ENCODE results near the gene KCNK15. TPM values are rescaled to one million over a fixed set of nuclear protein-coding genes. Genes with fewer than 3 reads are reported as not detected.

Gene KCNK15
- total and polyA plus RNA-seq, 2 donors, result 0.21 to 0.67 TPM

GRCh38 chr20:44720997-44721784, 24.5 kb upstream of the KCNK15 start:
- H3K4me3 ChIP-seq (ENCODE audit: low read depth, low read length), result no peak overlapping the region
- WGBS, result 34% methylated on average over 11 of the region's 11 CpGs
- H3K4me1 ChIP-seq (ENCODE audit: insufficient read depth), result no peaks in the 10 kb centered on the region
- H3K36me3 ChIP-seq (ENCODE audit: insufficient read depth), result no peaks in the 10 kb centered on the region
- H3K27ac ChIP-seq (ENCODE audit: low read depth), result no peak overlapping the region
- DNase-seq (ENCODE audit: extremely low spot score), result no peak

GRCh38 chr20:44721785-44722054, 23.9 kb upstream of the KCNK15 start:
- Histone ChIP-seq H3K27ac (ENCODE audit: low read depth) (no peak overlapping the region), H3K4me1 (ENCODE audit: insufficient read depth) (no peaks in the 10 kb centered on the region), H3K4me3 (ENCODE audit: low read depth, low read length) (no peak overlapping the region), H3K36me3 (ENCODE audit: insufficient read depth) (no peaks in the 10 kb centered on the region)
- WGBS, result 97% methylated on average over 1 of the region's 1 CpG
- DNase-seq (ENCODE audit: extremely low spot score), result no peak

GRCh38 chr20:44722990-44723389, 22.7 kb upstream of the KCNK15 start:
- Histone ChIP-seq H3K4me1 (ENCODE audit: insufficient read depth) (no peaks in the 10 kb centered on the region), H3K36me3 (ENCODE audit: insufficient read depth) (no peaks in the 10 kb centered on the region), H3K4me3 (ENCODE audit: low read depth, low read length) (no peak overlapping the region), H3K27ac (ENCODE audit: low read depth) (no peak overlapping the region)
- no peak for DNase-seq (ENCODE audit: extremely low spot score)
- 88% methylated on average over 2 of the region's 2 CpGs for WGBS

GRCh38 chr20:44723391-44723790, 22.3 kb upstream of the KCNK15 start:
- Histone ChIP-seq H3K4me3 (ENCODE audit: low read depth, low read length) (no peak overlapping the region), H3K4me1 (ENCODE audit: insufficient read depth) (no peaks in the 10 kb centered on the region), H3K36me3 (ENCODE audit: insufficient read depth) (no peaks in the 10 kb centered on the region), H3K27ac (ENCODE audit: low read depth) (no peak overlapping the region)
- DNase-seq (ENCODE audit: extremely low spot score), result no peak
- 75% methylated on average over 7 of the region's 7 CpGs for WGBS

GRCh38 chr20:44723798-44724362, 21.8 kb upstream of the KCNK15 start:
- H3K27ac ChIP-seq (ENCODE audit: low read depth), result no peak overlapping the region
- whole genome bisulfite sequencing, result 92% methylated on average over 9 of the region's 9 CpGs
- no peaks in the 10 kb centered on the region for H3K4me1 ChIP-seq (ENCODE audit: insufficient read depth)

GRCh38 chr20:44724423-44725091, 21.1 kb upstream of the KCNK15 start:
- Histone ChIP-seq H3K4me1 (ENCODE audit: insufficient read depth) (no peaks in the 10 kb centered on the region), H3K36me3 (ENCODE audit: insufficient read depth) (no peaks in the 10 kb centered on the region), H3K4me3 (ENCODE audit: low read depth, low read length) (no peak overlapping the region), H3K27ac (ENCODE audit: low read depth) (no peak overlapping the region)
- 48% methylated on average over 26 of the region's 26 CpGs for WGBS
- DNase-seq (ENCODE audit: extremely low spot score), result no peak

More at GRCh38 chr20:44723798-44724362, 21.8 kb upstream of the KCNK15 start:
- H3K4me3 ChIP-seq (ENCODE audit: low read depth, low read length), result no peak overlapping the region
- no peaks in the 10 kb centered on the region for H3K36me3 ChIP-seq (ENCODE audit: insufficient read depth)
- DNase-seq (ENCODE audit: extremely low spot score), result no peak

GRCh38 chr20:44725837-44726236, 19.8 kb upstream of the KCNK15 start:
- no peak for DNase-seq (ENCODE audit: extremely low spot score)
- Histone ChIP-seq H3K27ac (ENCODE audit: low read depth) (no peak overlapping the region), H3K36me3 (ENCODE audit: insufficient read depth) (no peaks in the 10 kb centered on the region), H3K4me3 (ENCODE audit: low read depth, low read length) (no peak overlapping the region), H3K4me1 (ENCODE audit: insufficient read depth) (no peaks in the 10 kb centered on the region)
- 80% methylated on average over 5 of the region's 5 CpGs for WGBS

- 88% methylated on average over 11 of the region's 11 CpGs for WGBS
- Histone ChIP-seq H3K4me3 (ENCODE audit: low read depth, low read length) (no peak overlapping the region), H3K36me3 (ENCODE audit: insufficient read depth) (no peaks in the 10 kb centered on the region), H3K4me1 (ENCODE audit: insufficient read depth) (no peaks in the 10 kb centered on the region), H3K27ac (ENCODE audit: low read depth) (no peak overlapping the region)
- no peak for DNase-seq (ENCODE audit: extremely low spot score)
Observed at GRCh38 chr20:44727039-44727438, 18.6 kb upstream of the KCNK15 start.

GRCh38 chr20:44727651-44728050, 18.0 kb upstream of the KCNK15 start:
- H3K4me1 ChIP-seq (ENCODE audit: insufficient read depth), result no peaks in the 10 kb centered on the region
- no peaks in the 10 kb centered on the region for H3K36me3 ChIP-seq (ENCODE audit: insufficient read depth)
- DNase-seq (ENCODE audit: extremely low spot score), result no peak
- no peak overlapping the region for H3K4me3 ChIP-seq (ENCODE audit: low read depth, low read length)
- H3K27ac ChIP-seq (ENCODE audit: low read depth), result no peak overlapping the region
- WGBS, result 82% methylated on average over 2 of the region's 2 CpGs

GRCh38 chr20:44728801-44729443, 16.7 kb upstream of the KCNK15 start:
- 27% methylated on average over 9 of the region's 9 CpGs for WGBS
- Histone ChIP-seq H3K4me1 (ENCODE audit: insufficient read depth) (no peaks in the 10 kb centered on the region), H3K4me3 (ENCODE audit: low read depth, low read length) (no peak overlapping the region), H3K36me3 (ENCODE audit: insufficient read depth) (no peaks in the 10 kb centered on the region), H3K27ac (ENCODE audit: low read depth) (no peak overlapping the region)
- DNase-seq (ENCODE audit: extremely low spot score), result peak; percentile 56

GRCh38 chr20:44730441-44730840, 15.2 kb upstream of the KCNK15 start:
- 67% methylated on average over 2 of the region's 2 CpGs for WGBS
- no peak overlapping the region for H3K27ac ChIP-seq (ENCODE audit: low read depth)
- no peaks in the 10 kb centered on the region for H3K4me1 ChIP-seq (ENCODE audit: insufficient read depth)
- no peak overlapping the region for H3K4me3 ChIP-seq (ENCODE audit: low read depth, low read length)
- no peaks in the 10 kb centered on the region for H3K36me3 ChIP-seq (ENCODE audit: insufficient read depth)
- DNase-seq (ENCODE audit: extremely low spot score), result no peak

GRCh38 chr20:44731657-44732056, 14.0 kb upstream of the KCNK15 start:
- H3K36me3 ChIP-seq (ENCODE audit: insufficient read depth), result no peaks in the 10 kb centered on the region
- H3K4me3 ChIP-seq (ENCODE audit: low read depth, low read length), result no peak overlapping the region
- DNase-seq (ENCODE audit: extremely low spot score), result no peak
- no peaks in the 10 kb centered on the region for H3K4me1 ChIP-seq (ENCODE audit: insufficient read depth)
- H3K27ac ChIP-seq (ENCODE audit: low read depth), result no peak overlapping the region
- WGBS, result 87% methylated on average over 8 of the region's 8 CpGs

GRCh38 chr20:44732327-44732726, 13.3 kb upstream of the KCNK15 start:
- WGBS, result 75% methylated on average over 6 of the region's 6 CpGs
- Histone ChIP-seq H3K36me3 (ENCODE audit: insufficient read depth) (no peaks in the 10 kb centered on the region), H3K4me3 (ENCODE audit: low read depth, low read length) (no peak overlapping the region), H3K4me1 (ENCODE audit: insufficient read depth) (no peaks in the 10 kb centered on the region), H3K27ac (ENCODE audit: low read depth) (no peak overlapping the region)
- DNase-seq (ENCODE audit: extremely low spot score), result no peak
